HUES48 (cell line): ENCODE results near the gene PYGB.

Experiments used
- H3K27ac ChIP-seq: one replicate; pipeline ENCODE4 v1.7.0; 2013; ENCODE audit warnings: low read depth, low read length, inconsistent platforms
- H3K27me3 ChIP-seq: 2 replicates; pipeline ENCODE4 v1.6.1; 2013; ENCODE audit warnings: mild to moderate bottlenecking, low read length; ENCODE audit not compliant: control insufficient read depth, insufficient read depth
- H3K36me3 ChIP-seq: 2 replicates; pipeline ENCODE4 v1.6.1; 2013; ENCODE audit warnings: low read length; ENCODE audit not compliant: control insufficient read depth, insufficient read depth
- H3K4me1 ChIP-seq: 2 replicates; pipeline ENCODE4 v1.6.1; 2013; ENCODE audit warnings: mild to moderate bottlenecking, low read length; ENCODE audit not compliant: control insufficient read depth, insufficient read depth
- H3K4me3 ChIP-seq: 2 replicates; pipeline ENCODE4 v1.5.1; 2013; ENCODE audit warnings: mild to moderate bottlenecking, low read depth, low read length
- H3K9ac ChIP-seq: 2 replicates; pipeline ENCODE4 v1.6.1; 2013; ENCODE audit warnings: mild to moderate bottlenecking, low read depth, low read length, moderate library complexity
- H3K9me3 ChIP-seq: 2 replicates; pipeline ENCODE4 v1.6.1; 2013; ENCODE audit warnings: low read length; ENCODE audit not compliant: control insufficient read depth, insufficient read depth

Gene PYGB

GRCh38 chr20:25207149-25207959 is 40.5 kb upstream of the PYGB start:
- H3K4me1 ChIP-seq = peaks cover 15% of the 10 kb centered on the region; the same call in 1 of the 2 replicates
- no peak overlapping the region for H3K27ac ChIP-seq
- H3K9ac ChIP-seq = no peak overlapping the region
- H3K9me3 ChIP-seq = no peaks in the 10 kb centered on the region
- no peak overlapping the region for H3K4me3 ChIP-seq
- peaks cover 15% of the 10 kb centered on the region for H3K36me3 ChIP-seq
- no peaks in the 10 kb centered on the region for H3K27me3 ChIP-seq

GRCh38 chr20:25207960-25208534 is 39.8 kb upstream of the PYGB start:
- Histone ChIP-seq H3K9me3 (no peaks in the 10 kb centered on the region), H3K4me3 (no peak overlapping the region), H3K27me3 (no peaks in the 10 kb centered on the region), H3K36me3 (peaks cover 18% of the 10 kb centered on the region), H3K27ac (no peak overlapping the region), H3K4me1 (peaks cover 15% of the 10 kb centered on the region; the same call in 1 of the 2 replicates), H3K9ac (no peak overlapping the region)

- H3K4me1 ChIP-seq = peaks cover 15% of the 10 kb centered on the region; the same call in 1 of the 2 replicates
- no peak overlapping the region for H3K9ac ChIP-seq
- H3K4me3 ChIP-seq = no peak overlapping the region
- H3K36me3 ChIP-seq = peaks cover 30% of the 10 kb centered on the region
- no peaks in the 10 kb centered on the region for H3K9me3 ChIP-seq
- no peaks in the 10 kb centered on the region for H3K27me3 ChIP-seq
- no peak overlapping the region for H3K27ac ChIP-seq
These were observed 38.5 kb upstream of the PYGB start for GRCh38 chr20:25209400-25209799.

GRCh38 chr20:25209911-25210310 is 38.0 kb upstream of the PYGB start:
- H3K27me3 ChIP-seq = no peaks in the 10 kb centered on the region
- no peak overlapping the region for H3K4me3 ChIP-seq
- H3K9me3 ChIP-seq = no peaks in the 10 kb centered on the region
- peaks cover 35% of the 10 kb centered on the region for H3K36me3 ChIP-seq
- no peak overlapping the region for H3K27ac ChIP-seq
- H3K4me1 ChIP-seq = peaks cover 10% of the 10 kb centered on the region; the same call in 1 of the 2 replicates
- H3K9ac ChIP-seq = no peak overlapping the region

- H3K36me3 ChIP-seq = peaks cover 47% of the 10 kb centered on the region
- no peaks in the 10 kb centered on the region for H3K4me1 ChIP-seq
- H3K4me3 ChIP-seq = no peak overlapping the region
- H3K9me3 ChIP-seq = no peaks in the 10 kb centered on the region
- no peak overlapping the region for H3K9ac ChIP-seq
- no peaks in the 10 kb centered on the region for H3K27me3 ChIP-seq
- no peak overlapping the region for H3K27ac ChIP-seq
These were observed 36.6 kb upstream of the PYGB start for GRCh38 chr20:25211273-25211672.

- Histone ChIP-seq H3K9me3 (no peaks in the 10 kb centered on the region), H3K27ac (no peak overlapping the region), H3K27me3 (no peaks in the 10 kb centered on the region), H3K4me3 (no peak overlapping the region), H3K9ac (no peak overlapping the region), H3K4me1 (no peaks in the 10 kb centered on the region), H3K36me3 (peaks cover 55% of the 10 kb centered on the region)
These were observed 35.6 kb upstream of the PYGB start for GRCh38 chr20:25212242-25212641.

- no peaks in the 10 kb centered on the region for H3K4me1 ChIP-seq
- H3K9ac ChIP-seq = no peak overlapping the region
- no peaks in the 10 kb centered on the region for H3K27me3 ChIP-seq
- H3K36me3 ChIP-seq = peaks cover 67% of the 10 kb centered on the region
- H3K9me3 ChIP-seq = no peaks in the 10 kb centered on the region
- H3K27ac ChIP-seq = no peak overlapping the region
- H3K4me3 ChIP-seq = no peak overlapping the region
These were observed 34.1 kb upstream of the PYGB start for GRCh38 chr20:25213566-25214425.

GRCh38 chr20:25214426-25214790 is 33.5 kb upstream of the PYGB start:
- no peak overlapping the region for H3K9ac ChIP-seq
- no peaks in the 10 kb centered on the region for H3K4me1 ChIP-seq
- H3K4me3 ChIP-seq = no peak overlapping the region
- H3K27me3 ChIP-seq = no peaks in the 10 kb centered on the region
- H3K9me3 ChIP-seq = no peaks in the 10 kb centered on the region
- no peak overlapping the region for H3K27ac ChIP-seq
- H3K36me3 ChIP-seq = peaks cover 72% of the 10 kb centered on the region

GRCh38 chr20:25214819-25215218 is 33.1 kb upstream of the PYGB start:
- H3K9me3 ChIP-seq = no peaks in the 10 kb centered on the region
- H3K27ac ChIP-seq = no peak overlapping the region
- peaks cover 72% of the 10 kb centered on the region for H3K36me3 ChIP-seq
- H3K9ac ChIP-seq = no peak overlapping the region
- H3K27me3 ChIP-seq = no peaks in the 10 kb centered on the region
- H3K4me3 ChIP-seq = no peak overlapping the region
- H3K4me1 ChIP-seq = no peaks in the 10 kb centered on the region

GRCh38 chr20:25215521-25215920 is 32.4 kb upstream of the PYGB start:
- H3K4me3 ChIP-seq = no peak overlapping the region
- no peaks in the 10 kb centered on the region for H3K27me3 ChIP-seq
- H3K4me1 ChIP-seq = no peaks in the 10 kb centered on the region
- H3K36me3 ChIP-seq = peaks cover 72% of the 10 kb centered on the region
- no peak overlapping the region for H3K27ac ChIP-seq
- H3K9me3 ChIP-seq = no peaks in the 10 kb centered on the region
- no peak overlapping the region for H3K9ac ChIP-seq
